CD4-positive, alpha-beta T cell (primary cell): ENCODE data around the gene ABCC6. TPM values are rescaled to one million over a fixed set of nuclear protein-coding genes. Genes with fewer than 3 reads are reported as not detected.

Source experiments
- ATAC-seq: fragments of 200-7000 bp; cut with Tn5 transposase; one replicate; pipeline ENCODE4 v1.10.0; 2022; ENCODE audit warnings: mild to moderate bottlenecking; ENCODE audit not compliant: poor library complexity
- CTCF ChIA-PET: fragments of 350-600 bp; sonication (Branson Sonifier 250); formaldehyde crosslinking; loops from one replicate; lab custom pipeline; 2021; ENCODE audit warnings: antibody characterized with exemption, inconsistent platforms; lab: Charles Lee
- POLR2A ChIA-PET: fragments of 350-600 bp; sonication (Branson Sonifier 250); formaldehyde crosslinking; loops from one replicate; lab custom pipeline; 2021; ENCODE audit warnings: antibody characterized with exemption, inconsistent platforms; lab: Charles Lee
- DNase-seq, 14 experiments: peaks; one replicate each; pipeline ENCODE4 v3.0.0-alpha.2; 2013 to 2020; ENCODE audit warnings: mixed read lengths in 2 of 14
- H3K27ac ChIP-seq, 2 donors: one replicate each; pipeline versions ENCODE4 v1.5.1 to v1.7.0; 2013; ENCODE audit warnings: low read length in 2 of 2, low read depth in 1 of 2, mild to moderate bottlenecking in 1 of 2
- H3K27me3 ChIP-seq, 2 experiments: 1 replicate in 1 of 2; 2 replicates in 1 of 2; pipeline versions ENCODE4 v1.6.1 to v1.7.0; 2013; ENCODE audit warnings: low read length in 2 of 2, control low read depth in 1 of 2, mild to moderate bottlenecking in 1 of 2, moderate library complexity in 1 of 2; ENCODE audit not compliant: insufficient read depth in 2 of 2, control insufficient read depth in 1 of 2
- H3K36me3 ChIP-seq: one replicate; pipeline ENCODE4 v1.6.1; 2013; ENCODE audit warnings: low read length, control low read depth; ENCODE audit not compliant: insufficient read depth
- H3K4me1 ChIP-seq: one replicate; pipeline ENCODE4 v1.6.1; 2013; ENCODE audit warnings: low read length, control low read depth; ENCODE audit not compliant: insufficient read depth
- H3K4me3 ChIP-seq: one replicate; pipeline ENCODE4 v1.5.1; 2013; ENCODE audit warnings: mild to moderate bottlenecking, low read length, moderate library complexity
- H3K9me3 ChIP-seq, 2 experiments: 1 replicate in 1 of 2; 2 replicates in 1 of 2; pipeline versions ENCODE4 v1.6.1 to v1.7.0; 2013; ENCODE audit warnings: low read length in 2 of 2, mild to moderate bottlenecking in 2 of 2, control low read depth in 1 of 2, moderate library complexity in 1 of 2; ENCODE audit not compliant: control insufficient read depth in 1 of 2, insufficient read depth in 1 of 2
- H3K27ac Mint-ChIP-seq: one replicate; pipeline ENCODE4 v1.8.0; 2020; ENCODE audit warnings: mixed read lengths
- H3K27me3 Mint-ChIP-seq: one replicate; pipeline ENCODE4 v1.8.0; 2021; ENCODE audit warnings: mixed read lengths
- H3K36me3 Mint-ChIP-seq: one replicate; pipeline ENCODE4 v1.8.0; 2021; ENCODE audit warnings: low read depth, mixed read lengths
- H3K4me1 Mint-ChIP-seq: one replicate; pipeline ENCODE4 v1.8.0; 2021; ENCODE audit warnings: low read depth, mixed read lengths
- H3K4me3 Mint-ChIP-seq: one replicate; pipeline ENCODE4 v1.8.0; 2020; ENCODE audit warnings: mild to moderate bottlenecking, mixed read lengths
- H3K9me3 Mint-ChIP-seq: one replicate; pipeline ENCODE4 v1.8.0; 2020; ENCODE audit warnings: mixed read lengths
- CTCF ChIP-seq: fragments of 200-600 bp; IDR thresholded peaks from one replicate; pipeline ENCODE4 v1.8.0; 2022; ENCODE audit warnings: antibody characterized with exemption, mild to moderate bottlenecking
- intact Hi-C, 2 experiments: fragments of 100-400 bp; cut with DNase I in 1 of 2; cut with micrococcal nuclease in 1 of 2; formaldehyde crosslinking; loops; one replicate each; pipeline versions ENCODE4 v1.15.1 to v1.9.0; 2023 to 2025; cut with DNase I, micrococcal nuclease
- total RNA-seq, 174 experiments: library from RNA in 2 of 174; stranded (reverse) in 2 of 174; gene quantifications; one replicate each; pipeline ENCODE4 v1.2.3 and lab custom pipeline; 2021 to 2026

The ABCC6 gene
- total RNA-seq, 2 experiments from 2014 or later, result not detected

GRCh38 chr16:16112450-16113053 is 110.7 kb downstream of the ABCC6 start:
- Mint-ChIP-seq H3K27me3 (no peaks in the 10 kb centered on the region), H3K36me3 (peaks cover 93% of the 10 kb centered on the region), H3K27ac (no peak overlapping the region), H3K4me3 (no peak overlapping the region), H3K9me3 (no peaks in the 10 kb centered on the region), H3K4me1 (no peaks in the 10 kb centered on the region)
- Histone ChIP-seq H3K27ac (no peak overlapping the region), H3K27me3 (no peaks in the 10 kb centered on the region), H3K9me3 (peaks cover 9 to 19% of the 10 kb centered on the region in 2 experiments), H3K4me1 (no peaks in the 10 kb centered on the region), H3K4me3 (no peak overlapping the region), H3K36me3 (peaks cover 86% of the 10 kb centered on the region)
- CTCF ChIA-PET, result no interaction called here
- ATAC-seq, result no peak
- no peak for DNase-seq
- TF ChIP-seq CTCF, result no peak
- POLR2A ChIA-PET, result no interaction called here
- intact Hi-C loops, result no loop called here

- H3K4me1 Mint-ChIP-seq, result no peaks in the 10 kb centered on the region
- no peak for DNase-seq
- ATAC-seq, result no peak
- Histone ChIP-seq H3K36me3 (peaks cover 84% of the 10 kb centered on the region), H3K4me3 (no peak overlapping the region), H3K9me3 (peaks cover under 1 to 15% of the 10 kb centered on the region in 2 experiments), H3K4me1 (no peaks in the 10 kb centered on the region), H3K27me3 (no peaks in the 10 kb centered on the region), H3K27ac (no peak overlapping the region)
- ChIA-PET POLR2A (no interaction called here), CTCF (no interaction called here)
- intact Hi-C loops, result no loop called here
- H3K27ac Mint-ChIP-seq, result no peak overlapping the region
- no peaks in the 10 kb centered on the region for H3K27me3 Mint-ChIP-seq
- H3K9me3 Mint-ChIP-seq, result no peaks in the 10 kb centered on the region
- H3K36me3 Mint-ChIP-seq, result peaks cover 93% of the 10 kb centered on the region
- TF ChIP-seq CTCF, result no peak
- H3K4me3 Mint-ChIP-seq, result no peak overlapping the region
Measured at GRCh38 chr16:16111639-16112038, 111.7 kb downstream of the ABCC6 start.

GRCh38 chr16:16110111-16110490 is 113.2 kb downstream of the ABCC6 start:
- no peak overlapping the region for H3K4me3 Mint-ChIP-seq
- Histone ChIP-seq H3K4me3 (no peak overlapping the region), H3K4me1 (no peaks in the 10 kb centered on the region), H3K27me3 (no peaks in the 10 kb centered on the region), H3K27ac (no peak overlapping the region), H3K36me3 (peaks cover 82% of the 10 kb centered on the region), H3K9me3 (peaks cover 0 to 7% of the 10 kb centered on the region in 2 experiments)
- no peaks in the 10 kb centered on the region for H3K9me3 Mint-ChIP-seq
- H3K27me3 Mint-ChIP-seq, result no peaks in the 10 kb centered on the region
- H3K36me3 Mint-ChIP-seq, result peaks cover 93% of the 10 kb centered on the region
- H3K27ac Mint-ChIP-seq, result no peak overlapping the region
- ATAC-seq, result no peak
- TF ChIP-seq CTCF, result no peak
- H3K4me1 Mint-ChIP-seq, result no peaks in the 10 kb centered on the region
- ChIA-PET POLR2A (no interaction called here), CTCF (no interaction called here)
- no peak for DNase-seq
- intact Hi-C loops, result no loop called here
